Measurements from ENCODE around the gene IL5. TPM values are rescaled to one million over a fixed set of nuclear protein-coding genes. Genes with fewer than 3 reads are reported as not detected.

Gene IL5
- total RNA-seq, 2 experiments from 2014 or later: not detected

DNA sequence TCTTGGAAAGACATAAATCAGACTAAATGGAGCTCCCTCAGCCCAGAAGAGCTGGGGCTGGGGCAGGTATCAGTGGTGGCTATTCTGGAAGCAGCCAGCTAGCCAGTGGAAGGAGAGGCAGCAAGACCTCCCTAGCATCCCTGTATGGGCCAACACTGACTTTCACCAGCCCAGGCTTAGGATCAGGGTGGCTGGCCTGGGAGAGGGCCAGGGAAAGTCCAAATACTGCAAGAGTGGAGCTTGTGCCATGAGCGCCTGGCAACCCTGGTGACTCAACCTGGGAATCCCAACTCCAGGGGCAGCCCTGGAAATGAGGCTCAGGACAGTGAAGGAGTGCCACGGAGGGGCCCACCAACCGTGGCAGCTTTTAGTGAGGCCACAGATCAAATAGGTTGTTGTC lies 45.2 kb downstream of the IL5 start:
- H3K9me2 ChIP-seq (ENCODE audit: insufficient read depth, low read length): no peaks in the 10 kb centered on the region
- POLR2A ChIA-PET: interaction anchor here (0.9 to 1.4 kb wide), 6 partner anchors 10 to 109 kb away, joined by 3 to 5 read pairs (median 3); no protein-coding TSS in a partner anchor
- H3K36me3 ChIP-seq (ENCODE audit: insufficient read depth, low read length): no peaks in the 10 kb centered on the region
- H3K27ac ChIP-seq (ENCODE audit: low read depth, low read length, poor library complexity, severe bottlenecking): no peak overlapping the region
- no peak overlapping the region for H3K4me3 ChIP-seq (ENCODE audit: low read depth, low read length, poor library complexity, severe bottlenecking)
- CTCF ChIA-PET (ENCODE audit: unreplicated experiment): interaction anchor here (1.0 kb wide), 2 partner anchors 78 to 111 kb away, joined by 3 to 4 read pairs; no protein-coding TSS in a partner anchor
- H3K4me1 ChIP-seq (ENCODE audit: insufficient read depth, low read length, poor library complexity, severe bottlenecking): peaks cover 61% of the 10 kb centered on the region
- no peak overlapping the region for H3K4me2 ChIP-seq (ENCODE audit: low read length)
- no TSS peak for BruUV-seq (replicated peaks)
- TF ChIP-seq, protein P1, sequence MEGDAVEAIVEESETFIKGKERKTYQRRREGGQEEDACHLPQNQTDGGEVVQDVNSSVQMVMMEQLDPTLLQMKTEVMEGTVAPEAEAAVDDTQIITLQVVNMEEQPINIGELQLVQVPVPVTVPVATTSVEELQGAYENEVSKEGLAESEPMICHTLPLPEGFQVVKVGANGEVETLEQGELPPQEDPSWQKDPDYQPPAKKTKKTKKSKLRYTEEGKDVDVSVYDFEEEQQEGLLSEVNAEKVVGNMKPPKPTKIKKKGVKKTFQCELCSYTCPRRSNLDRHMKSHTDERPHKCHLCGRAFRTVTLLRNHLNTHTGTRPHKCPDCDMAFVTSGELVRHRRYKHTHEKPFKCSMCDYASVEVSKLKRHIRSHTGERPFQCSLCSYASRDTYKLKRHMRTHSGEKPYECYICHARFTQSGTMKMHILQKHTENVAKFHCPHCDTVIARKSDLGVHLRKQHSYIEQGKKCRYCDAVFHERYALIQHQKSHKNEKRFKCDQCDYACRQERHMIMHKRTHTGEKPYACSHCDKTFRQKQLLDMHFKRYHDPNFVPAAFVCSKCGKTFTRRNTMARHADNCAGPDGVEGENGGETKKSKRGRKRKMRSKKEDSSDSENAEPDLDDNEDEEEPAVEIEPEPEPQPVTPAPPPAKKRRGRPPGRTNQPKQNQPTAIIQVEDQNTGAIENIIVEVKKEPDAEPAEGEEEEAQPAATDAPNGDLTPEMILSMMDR (conservative IDR thresholded peaks at IDR 0.05; ENCODE audit: low read length): no peak
- TF ChIP-seq EZH2phosphoT487 (IDR thresholded peaks at IDR 0.05; ENCODE audit: borderline replicate concordance, low read depth, low read length): no peak
- no peak overlapping the region for H2AFZ ChIP-seq (ENCODE audit: low read length)
- H4K20me1 ChIP-seq (ENCODE audit: insufficient read depth, low read length): no peaks in the 10 kb centered on the region
- H3K79me2 ChIP-seq (ENCODE audit: insufficient read depth, low read depth, low read length): no peaks in the 10 kb centered on the region
- H3K9me3 ChIP-seq (ENCODE audit: low read length): no peaks in the 10 kb centered on the region
- no peak for DNase-seq (ENCODE audit: low spot score)
- intact Hi-C loops (cut with micrococcal nuclease; ENCODE audit: unreplicated experiment): loop anchor here (10.0 kb wide), 2 partner anchors 293 to 1437 kb away; no protein-coding TSS in a partner anchor

GRCh38 chr5:132497488-132497997 lies 45.8 kb downstream of the IL5 start:
- no peaks in the 10 kb centered on the region for H4K20me1 ChIP-seq (ENCODE audit: insufficient read depth, low read length)
- BruUV-seq (replicated peaks): no TSS peak
- no peak for TF ChIP-seq EZH2phosphoT487 (IDR thresholded peaks at IDR 0.05; ENCODE audit: borderline replicate concordance, low read depth, low read length)
- TF ChIP-seq, protein P1 (conservative IDR thresholded peaks at IDR 0.05; ENCODE audit: low read length): no peak
- peak overlapping the region; percentile 73; the same call in 1 of the 2 replicates for H2AFZ ChIP-seq (ENCODE audit: low read length)
- peaks cover 61% of the 10 kb centered on the region for H3K4me1 ChIP-seq (ENCODE audit: insufficient read depth, low read length, poor library complexity, severe bottlenecking)
- H3K79me2 ChIP-seq (ENCODE audit: insufficient read depth, low read depth, low read length): no peaks in the 10 kb centered on the region
- H3K27ac ChIP-seq (ENCODE audit: low read depth, low read length, poor library complexity, severe bottlenecking): no peak overlapping the region
- peak; percentile 25 for DNase-seq (ENCODE audit: low spot score)
- POLR2A ChIA-PET: interaction anchor here (0.7 to 3.0 kb wide), 7 partner anchors 9 to 108 kb away, joined by 3 to 20 read pairs (median 3); no protein-coding TSS in a partner anchor
- H3K9me3 ChIP-seq (ENCODE audit: low read length): no peaks in the 10 kb centered on the region
- peak overlapping the region; percentile 99 for H3K4me2 ChIP-seq (ENCODE audit: low read length)
- peak overlapping the region; percentile 78 for H3K4me3 ChIP-seq (ENCODE audit: low read depth, low read length, poor library complexity, severe bottlenecking)
- H3K36me3 ChIP-seq (ENCODE audit: insufficient read depth, low read length): no peaks in the 10 kb centered on the region
- CTCF ChIA-PET (ENCODE audit: unreplicated experiment): interaction anchor here (1.0 kb wide), 1 partner anchor 111 kb away, joined by 3 read pairs; no protein-coding TSS in a partner anchor
- intact Hi-C loops (cut with micrococcal nuclease; ENCODE audit: unreplicated experiment): loop anchor here (10.0 kb wide), 2 partner anchors 293 to 1437 kb away; no protein-coding TSS in a partner anchor
- no peaks in the 10 kb centered on the region for H3K9me2 ChIP-seq (ENCODE audit: insufficient read depth, low read length)
